Superior temporal gyrus (tissue), 1 donor: ENCODE measurements around the gene SERAC1.

ENCODE experiments used
- DNase-seq: peaks from one replicate; pipeline ENCODE4 v3.0.0-alpha.2; 2016; ENCODE audit errors: extremely low spot score

The SERAC1 gene

GRCh38 chr6:158124288-158124687 is 43.8 kb downstream of the SERAC1 start:
- DNase-seq = no peak

GRCh38 chr6:158122048-158122447 is 46.0 kb downstream of the SERAC1 start:
- no peak for DNase-seq

GRCh38 chr6:158121335-158121734 is 46.7 kb downstream of the SERAC1 start:
- no peak for DNase-seq

GRCh38 chr6:158118886-158119285 is 49.2 kb downstream of the SERAC1 start:
- DNase-seq = no peak

- DNase-seq = no peak
Observed at GRCh38 chr6:158115508-158115907, 52.6 kb downstream of the SERAC1 start.

- no peak for DNase-seq
Observed at GRCh38 chr6:158115102-158115501, 53.0 kb downstream of the SERAC1 start.

- no peak for DNase-seq
Observed at GRCh38 chr6:158113802-158114201, 54.3 kb downstream of the SERAC1 start.

GRCh38 chr6:158111987-158112386 is 56.1 kb downstream of the SERAC1 start:
- DNase-seq = no peak

- DNase-seq = no peak
Observed at GRCh38 chr6:158110986-158111385, 57.1 kb downstream of the SERAC1 start.

GRCh38 chr6:158109748-158110147 is 58.3 kb downstream of the SERAC1 start:
- no peak for DNase-seq

- DNase-seq = no peak
Observed at GRCh38 chr6:158104696-158105095, 63.4 kb downstream of the SERAC1 start.

- no peak for DNase-seq
Observed at GRCh38 chr6:158103228-158103627, 64.8 kb downstream of the SERAC1 start.

GRCh38 chr6:158095671-158096070 is 72.4 kb downstream of the SERAC1 start:
- no peak for DNase-seq

- DNase-seq = no peak
Observed at GRCh38 chr6:158095031-158095430, 73.0 kb downstream of the SERAC1 start.

GRCh38 chr6:158092806-158093205 is 75.3 kb downstream of the SERAC1 start:
- DNase-seq = no peak

GRCh38 chr6:158087224-158087867 is 80.7 kb downstream of the SERAC1 start:
- no peak for DNase-seq

- DNase-seq = peak; percentile 34
Observed at GRCh38 chr6:158086504-158087223, 81.4 kb downstream of the SERAC1 start.

- DNase-seq = no peak
Observed at GRCh38 chr6:158086054-158086503, 82.0 kb downstream of the SERAC1 start.

GRCh38 chr6:158085261-158086053 is 82.6 kb downstream of the SERAC1 start:
- DNase-seq = no peak

- DNase-seq = no peak
Observed at GRCh38 chr6:158083455-158084325, 84.4 kb downstream of the SERAC1 start.

GRCh38 chr6:158081657-158081935 is 86.5 kb downstream of the SERAC1 start:
- no peak for DNase-seq
